GM12873 (cell line): ENCODE measurements around the gene NEK10.

Experiments
- CTCF ChIP-seq: IDR thresholded peaks from 2 replicates; pipeline ENCODE4 v1.5.1; 2012; ENCODE audit warnings: low read depth, mild to moderate bottlenecking, moderate library complexity, low read length, control low read depth; ENCODE audit not compliant: insufficient read depth; ENCODE audit errors: missing control alignments

The NEK10 gene

GRCh38 chr3:27310688-27311087 is 58.5 kb downstream of the NEK10 start:
- TF ChIP-seq CTCF: no peak

GRCh38 chr3:27307566-27307965 is 61.6 kb downstream of the NEK10 start:
- no peak for TF ChIP-seq CTCF

- TF ChIP-seq CTCF: no peak
These were observed 66.3 kb downstream of the NEK10 start for GRCh38 chr3:27302891-27303290.

GRCh38 chr3:27293939-27294338 is 75.2 kb downstream of the NEK10 start:
- no peak for TF ChIP-seq CTCF

GRCh38 chr3:27290760-27291159 is 78.4 kb downstream of the NEK10 start:
- TF ChIP-seq CTCF: no peak

DNA sequence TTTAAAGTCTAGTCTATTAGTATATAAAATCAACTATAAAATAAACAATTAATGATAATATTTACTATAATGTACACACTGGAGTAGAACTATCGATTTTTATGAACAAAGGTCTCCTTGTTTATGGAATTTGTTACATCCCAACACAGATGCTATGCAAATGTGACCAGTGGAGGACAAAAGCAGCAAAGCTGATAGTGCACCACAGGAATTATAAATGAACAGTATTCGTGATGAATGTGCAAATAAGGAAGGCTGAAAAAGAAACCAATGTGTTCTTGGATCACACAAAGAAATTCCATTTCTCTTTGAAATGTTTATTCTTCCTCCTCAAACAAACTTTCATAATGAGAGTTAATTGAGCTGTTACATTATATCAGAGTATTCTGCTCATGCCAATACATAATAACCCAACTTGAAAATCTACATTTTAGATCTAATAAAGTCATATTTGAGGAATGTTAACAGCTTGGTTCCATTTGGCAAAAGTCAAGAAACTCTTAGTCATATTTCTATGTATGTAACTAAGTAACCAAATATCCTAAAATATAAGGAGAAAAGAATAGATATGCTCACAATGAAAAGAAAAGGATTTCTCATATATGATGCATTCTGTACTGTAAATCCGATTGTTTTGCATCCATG is 79.3 kb downstream of the NEK10 start:
- no peak for TF ChIP-seq CTCF

DNA sequence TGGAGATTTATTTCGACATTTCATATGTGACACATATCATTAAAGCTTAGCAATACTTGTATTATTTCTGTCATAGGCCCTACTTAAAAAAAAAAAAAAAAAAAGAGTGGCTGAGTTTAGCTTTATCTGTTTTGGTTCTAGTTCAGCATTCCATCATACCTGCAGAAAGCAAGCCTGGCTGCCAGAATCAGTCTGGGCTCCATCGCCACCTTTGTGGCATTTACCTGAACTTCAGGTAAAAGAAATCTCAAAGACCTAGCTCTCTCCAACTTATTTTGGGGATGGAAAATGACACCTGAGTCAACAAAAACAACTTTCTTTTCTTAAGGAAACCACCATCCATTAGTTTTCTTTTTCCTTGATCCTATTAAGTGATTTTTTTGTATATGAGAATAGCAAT is 82.1 kb downstream of the NEK10 start:
- no peak for TF ChIP-seq CTCF

DNA sequence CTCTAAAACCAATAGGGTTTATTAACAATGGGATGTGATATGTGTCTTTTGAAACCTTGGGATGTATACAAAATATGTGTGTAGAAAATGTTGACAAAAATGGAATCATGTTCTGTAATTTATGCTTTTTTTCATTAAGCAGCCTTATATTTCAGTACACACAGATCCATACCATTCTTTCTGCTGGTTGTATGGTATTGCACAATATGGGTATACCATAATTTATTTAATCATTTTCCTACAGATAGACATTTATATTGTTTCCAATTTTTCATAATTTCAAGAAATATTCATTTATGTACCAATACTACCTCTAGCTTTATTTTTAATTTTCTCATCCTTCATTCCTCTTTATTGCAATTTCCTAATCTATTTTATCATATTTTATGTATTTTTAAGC is 83.5 kb downstream of the NEK10 start:
- TF ChIP-seq CTCF: no peak
